Kidney capillary endothelial cell (primary cell): ENCODE measurements around the gene MAP1LC3B2.

Experiments
- DNase-seq: peaks from one replicate; pipeline ENCODE4 v3.0.0-alpha.2; 2018; ENCODE audit warnings: low spot score

Gene MAP1LC3B2

GRCh38 chr12:116615141-116615861 is 56.1 kb downstream of the MAP1LC3B2 start:
- DNase-seq = no peak

GRCh38 chr12:116616536-116617248 is 57.5 kb downstream of the MAP1LC3B2 start:
- no peak for DNase-seq

DNA sequence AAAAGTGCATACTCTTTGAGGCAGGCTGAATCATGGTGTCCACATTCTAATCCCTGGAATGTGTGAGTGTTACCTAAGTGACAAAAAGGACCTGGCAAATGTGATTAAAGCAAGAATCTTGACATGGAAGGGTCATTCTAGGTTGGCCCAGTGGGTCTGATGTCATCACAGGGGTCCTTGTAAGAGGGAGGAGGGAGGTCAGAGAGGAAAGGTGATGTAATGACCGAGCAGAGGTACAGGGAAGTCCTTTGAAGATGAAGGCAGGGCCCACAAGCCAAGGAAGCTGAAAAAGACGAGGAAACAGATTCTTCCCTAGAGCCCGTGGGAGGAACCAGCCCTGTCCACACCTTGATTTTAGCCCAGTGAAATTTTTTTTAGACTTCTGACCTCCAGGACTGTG is 60.1 kb downstream of the MAP1LC3B2 start:
- no peak for DNase-seq

DNA sequence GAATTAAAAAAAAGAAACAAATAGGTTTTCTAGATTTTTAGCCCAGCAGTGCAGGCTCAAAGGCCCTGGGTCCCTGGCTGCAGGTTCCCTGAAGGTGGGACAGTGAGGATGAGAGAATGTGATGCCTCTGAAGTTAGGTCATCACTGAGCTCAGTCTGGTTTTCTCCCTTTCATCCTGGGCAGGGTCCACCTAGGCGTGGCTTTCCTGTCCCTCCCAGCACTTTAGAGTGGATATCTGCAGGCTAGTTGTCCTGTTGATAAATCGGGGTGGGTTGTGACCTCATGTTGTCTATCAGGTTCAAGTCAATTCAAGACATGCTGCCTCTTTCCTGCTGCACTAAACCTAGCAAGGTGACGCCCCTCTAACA is 60.9 kb downstream of the MAP1LC3B2 start:
- DNase-seq = no peak

- DNase-seq = no peak
Observed at GRCh38 chr12:116620492-116621191, 61.5 kb downstream of the MAP1LC3B2 start.

DNA sequence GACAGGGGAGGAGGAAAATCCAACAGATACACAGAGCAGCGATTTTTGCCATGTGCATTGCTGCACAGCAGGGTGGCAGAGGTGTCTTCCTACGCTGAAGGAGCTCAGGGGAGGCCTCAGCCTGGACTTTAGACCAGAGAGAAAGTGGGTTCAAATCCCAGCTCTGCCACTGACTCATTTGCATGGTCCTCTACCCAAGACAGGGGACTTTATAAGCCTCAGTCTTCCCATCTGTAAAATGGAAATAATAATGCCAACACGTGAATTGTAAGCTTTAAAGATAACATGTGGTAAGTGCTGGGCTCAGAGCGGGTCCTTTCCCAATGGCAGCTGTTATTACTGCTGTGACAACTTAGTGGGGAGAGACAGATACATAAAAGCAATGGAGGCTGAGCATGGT is 62.0 kb downstream of the MAP1LC3B2 start:
- DNase-seq = no peak

GRCh38 chr12:116624516-116624915 is 65.3 kb downstream of the MAP1LC3B2 start:
- DNase-seq = no peak

DNA sequence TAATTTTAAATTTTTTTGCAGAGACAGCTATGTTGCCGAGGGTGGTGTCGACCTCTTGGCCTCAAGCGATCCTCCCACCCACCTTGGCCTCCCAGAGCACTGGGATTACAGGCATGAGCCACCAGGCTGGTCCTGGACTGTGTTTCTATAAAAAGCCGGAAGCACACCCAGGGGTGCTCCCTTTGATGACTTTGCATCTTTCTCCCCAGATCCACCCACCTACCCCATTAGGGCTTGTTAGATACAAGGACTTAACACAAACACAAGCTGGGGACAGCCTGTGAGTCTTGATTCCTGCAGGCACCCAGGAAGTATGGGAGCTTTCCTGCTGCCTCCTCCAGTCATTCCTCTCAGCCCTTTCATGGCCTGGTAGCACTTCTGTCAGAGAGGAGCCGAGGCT is 67.0 kb downstream of the MAP1LC3B2 start:
- no peak for DNase-seq
